PC-9 (cell line): ENCODE measurements around the gene RASEF.
"Not testable (repeated sequence)": the region's sequence is repeated elsewhere in the genome, so short reads cannot be mapped to it uniquely, and the experiment has no call there.

Source experiments
- EZH2 ChIP-seq: fragments of 200-600 bp; sonication (generic); IDR thresholded peaks from 2 replicates; pipeline ENCODE4 v1.8.0; 2017; ENCODE audit warnings: antibody characterized with exemption, low read depth
- TF ChIP-seq, protein P1 (sequence below): fragments of 200-600 bp; sonication (generic); conservative IDR thresholded peaks from 2 replicates; pipeline ENCODE4 v1.6.1; 2017; ENCODE audit warnings: mixed run types, antibody characterized with exemption, mild to moderate bottlenecking, moderate library complexity

DNA sequence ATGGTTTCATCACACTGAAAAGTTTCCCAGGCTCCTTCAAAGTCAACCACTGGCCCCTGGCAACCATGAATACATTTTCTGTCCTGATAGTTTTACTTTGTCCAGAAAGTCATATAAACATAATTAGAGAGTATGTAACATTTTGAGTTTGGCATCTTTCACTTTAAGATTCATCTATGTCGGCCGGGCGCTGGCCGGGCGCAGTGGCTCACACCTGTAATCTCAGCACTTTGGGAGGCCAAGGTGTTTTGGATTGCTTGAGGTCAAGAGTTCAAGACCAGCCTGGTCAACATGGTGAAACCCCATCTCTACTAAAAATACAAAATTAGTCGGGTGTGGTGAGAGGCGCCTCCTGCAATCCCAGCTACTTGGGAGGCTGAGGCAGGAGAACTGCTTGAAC lies 126.4 kb downstream of the RASEF start:
- TF ChIP-seq, protein P1, sequence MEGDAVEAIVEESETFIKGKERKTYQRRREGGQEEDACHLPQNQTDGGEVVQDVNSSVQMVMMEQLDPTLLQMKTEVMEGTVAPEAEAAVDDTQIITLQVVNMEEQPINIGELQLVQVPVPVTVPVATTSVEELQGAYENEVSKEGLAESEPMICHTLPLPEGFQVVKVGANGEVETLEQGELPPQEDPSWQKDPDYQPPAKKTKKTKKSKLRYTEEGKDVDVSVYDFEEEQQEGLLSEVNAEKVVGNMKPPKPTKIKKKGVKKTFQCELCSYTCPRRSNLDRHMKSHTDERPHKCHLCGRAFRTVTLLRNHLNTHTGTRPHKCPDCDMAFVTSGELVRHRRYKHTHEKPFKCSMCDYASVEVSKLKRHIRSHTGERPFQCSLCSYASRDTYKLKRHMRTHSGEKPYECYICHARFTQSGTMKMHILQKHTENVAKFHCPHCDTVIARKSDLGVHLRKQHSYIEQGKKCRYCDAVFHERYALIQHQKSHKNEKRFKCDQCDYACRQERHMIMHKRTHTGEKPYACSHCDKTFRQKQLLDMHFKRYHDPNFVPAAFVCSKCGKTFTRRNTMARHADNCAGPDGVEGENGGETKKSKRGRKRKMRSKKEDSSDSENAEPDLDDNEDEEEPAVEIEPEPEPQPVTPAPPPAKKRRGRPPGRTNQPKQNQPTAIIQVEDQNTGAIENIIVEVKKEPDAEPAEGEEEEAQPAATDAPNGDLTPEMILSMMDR = not testable (repeated sequence)
- not testable (repeated sequence) for TF ChIP-seq EZH2
